ENCODE data around the gene SON. TPM values are rescaled to one million over a fixed set of nuclear protein-coding genes. Genes with fewer than 3 reads are reported as not detected.

SON gene
- total RNA-seq, 4 donors from 2014 or later = 124 to 265 (median 234) TPM

DNA sequence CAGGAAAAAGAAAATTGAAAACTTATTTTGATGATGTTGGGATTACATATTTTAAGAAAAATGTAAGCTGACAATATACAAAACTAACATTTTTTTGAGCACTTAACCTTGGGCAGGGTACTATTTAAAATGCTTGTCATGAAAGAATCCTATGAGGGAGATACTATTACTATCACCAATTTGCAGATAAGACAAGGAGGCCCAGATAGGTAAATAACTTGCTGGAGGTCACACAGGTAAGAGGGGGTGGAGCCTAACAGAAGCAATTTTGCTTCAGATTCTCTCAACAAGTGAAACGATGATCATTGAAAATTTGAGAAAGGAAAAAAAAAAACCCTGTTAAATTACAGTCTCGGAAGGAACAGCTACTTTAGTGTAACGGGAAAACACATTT lies 2.1 kb upstream of the SON start:
- Histone ChIP-seq H3K4me3 (peak overlapping the region in 3 of 4 donors; percentile 77 to 90 (median 84)), H3K4me1 (peaks cover 13 to 35% (median 19%) of the 10 kb centered on the region in 3 donors), H3K36me3 (peaks cover 0 to 38% (median 19%) of the 10 kb centered on the region in 3 donors), H3K9me3 (no peaks in the 10 kb centered on the region), H3K27ac (peak overlapping the region in 3 of 4 donors; percentile 99 to 100 (median 99)), H3K27me3 (no peaks in the 10 kb centered on the region)
- intact Hi-C loops (cut with DNase I) = no loop called here
- 42 to 44% methylated on average over 3 of the region's 3 CpGs for WGBS, 2 donors
- no peak for DNase-seq
- TF ChIP-seq POLR2A (IDR thresholded peaks at IDR 0.05) = no peak
- TF ChIP-seq, protein P1, sequence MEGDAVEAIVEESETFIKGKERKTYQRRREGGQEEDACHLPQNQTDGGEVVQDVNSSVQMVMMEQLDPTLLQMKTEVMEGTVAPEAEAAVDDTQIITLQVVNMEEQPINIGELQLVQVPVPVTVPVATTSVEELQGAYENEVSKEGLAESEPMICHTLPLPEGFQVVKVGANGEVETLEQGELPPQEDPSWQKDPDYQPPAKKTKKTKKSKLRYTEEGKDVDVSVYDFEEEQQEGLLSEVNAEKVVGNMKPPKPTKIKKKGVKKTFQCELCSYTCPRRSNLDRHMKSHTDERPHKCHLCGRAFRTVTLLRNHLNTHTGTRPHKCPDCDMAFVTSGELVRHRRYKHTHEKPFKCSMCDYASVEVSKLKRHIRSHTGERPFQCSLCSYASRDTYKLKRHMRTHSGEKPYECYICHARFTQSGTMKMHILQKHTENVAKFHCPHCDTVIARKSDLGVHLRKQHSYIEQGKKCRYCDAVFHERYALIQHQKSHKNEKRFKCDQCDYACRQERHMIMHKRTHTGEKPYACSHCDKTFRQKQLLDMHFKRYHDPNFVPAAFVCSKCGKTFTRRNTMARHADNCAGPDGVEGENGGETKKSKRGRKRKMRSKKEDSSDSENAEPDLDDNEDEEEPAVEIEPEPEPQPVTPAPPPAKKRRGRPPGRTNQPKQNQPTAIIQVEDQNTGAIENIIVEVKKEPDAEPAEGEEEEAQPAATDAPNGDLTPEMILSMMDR (IDR thresholded peaks at IDR 0.05) = no peak

DNA sequence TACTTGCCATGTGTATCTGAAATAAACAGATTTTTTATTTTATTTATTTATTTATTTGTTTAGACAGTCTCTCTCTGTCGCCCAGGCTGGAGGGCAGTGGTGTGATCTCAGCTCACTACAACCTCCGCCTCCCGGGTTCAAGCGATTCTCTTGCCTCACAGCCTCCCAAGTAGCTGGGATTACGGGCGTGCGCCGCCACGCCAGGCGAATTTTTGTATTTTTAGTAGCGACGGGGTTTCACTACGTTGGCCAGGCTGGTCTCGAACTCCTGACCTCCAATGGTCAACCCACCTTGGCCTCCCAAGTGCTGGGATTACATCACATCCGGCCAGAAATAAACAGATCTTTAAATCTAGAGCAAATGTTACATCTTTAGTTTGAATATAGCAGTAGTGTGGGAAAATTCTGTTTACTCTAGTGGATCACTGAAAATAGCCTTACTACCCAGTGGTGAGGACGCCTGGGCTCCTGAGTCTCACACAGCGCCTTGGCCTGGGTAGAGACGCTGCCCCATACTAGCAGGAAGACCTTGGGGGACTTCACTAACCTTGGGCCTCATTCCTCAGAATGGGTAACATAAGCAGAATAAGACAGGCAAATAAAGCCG lies 1.6 kb upstream of the SON start:
- peaks cover 0 to 34% (median 19%) of the 10 kb centered on the region in 3 donors for H3K36me3 ChIP-seq
- no peak for DNase-seq
- H3K4me3 ChIP-seq = peak overlapping the region; percentile 74 to 90 (median 80)
- TF ChIP-seq POLR2A (IDR thresholded peaks at IDR 0.05) = no peak
- TF ChIP-seq, protein P1 (IDR thresholded peaks at IDR 0.05) = no peak
- 37 to 45% methylated on average over 19 of the region's 19 CpGs for WGBS, 2 donors
- H3K4me1 ChIP-seq = peaks cover 16 to 40% (median 19%) of the 10 kb centered on the region in 3 donors
- H3K27ac ChIP-seq = peak overlapping the region; percentile 99 to 100 (median 99)
- intact Hi-C loops (cut with DNase I) = no loop called here
- H3K9me3 ChIP-seq = no peaks in the 10 kb centered on the region
- H3K27me3 ChIP-seq = no peaks in the 10 kb centered on the region

DNA sequence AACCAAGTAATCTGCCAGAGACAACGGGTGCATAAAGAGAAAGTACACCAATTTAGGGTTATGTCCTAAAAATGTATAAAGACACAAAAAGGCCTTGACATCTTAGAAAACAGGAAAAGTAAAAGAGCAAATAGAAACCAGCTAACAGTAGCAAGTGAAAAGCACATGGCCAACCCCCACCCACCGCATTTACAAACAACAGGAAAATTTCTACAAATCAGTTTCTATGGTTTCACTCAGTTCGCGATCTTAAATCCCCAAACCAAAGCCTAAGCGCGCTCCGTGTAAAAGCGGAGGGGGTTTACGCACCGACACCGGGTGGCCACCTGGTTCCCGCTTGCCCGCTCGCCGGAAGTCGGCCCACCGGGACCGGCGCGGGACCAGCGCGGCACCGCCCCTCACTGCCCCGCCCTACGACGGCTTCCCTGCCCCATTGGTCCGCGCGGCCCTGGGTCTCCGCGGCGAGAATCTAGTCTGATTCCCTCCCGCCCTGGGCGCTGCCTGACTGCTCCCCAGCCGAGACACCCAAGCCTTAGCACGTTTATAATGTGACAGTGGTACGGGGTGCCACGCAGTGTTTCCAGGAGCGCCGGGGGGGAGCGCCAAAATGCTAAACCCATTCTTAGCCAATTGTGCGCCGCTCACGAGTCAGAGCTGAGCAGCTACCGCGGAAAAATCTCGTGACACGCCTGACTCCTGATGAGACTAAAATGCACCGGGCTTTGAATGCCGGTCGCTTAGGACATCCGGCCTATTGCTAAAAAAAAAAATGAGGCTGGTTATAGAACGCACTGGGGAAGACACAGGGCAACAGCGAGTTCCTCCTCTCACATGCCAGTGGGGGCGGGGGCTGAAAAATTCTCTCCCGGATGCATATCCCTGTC lies 840 bp upstream of the SON start, which contains the start of gene GART:
TSS of gene GART (minus strand) at position 362 of the 884 bp plus-strand sequence. CDS start 2,802 bp downstream, outside the sequence.
- DNase-seq = peak; percentile 67

DNA sequence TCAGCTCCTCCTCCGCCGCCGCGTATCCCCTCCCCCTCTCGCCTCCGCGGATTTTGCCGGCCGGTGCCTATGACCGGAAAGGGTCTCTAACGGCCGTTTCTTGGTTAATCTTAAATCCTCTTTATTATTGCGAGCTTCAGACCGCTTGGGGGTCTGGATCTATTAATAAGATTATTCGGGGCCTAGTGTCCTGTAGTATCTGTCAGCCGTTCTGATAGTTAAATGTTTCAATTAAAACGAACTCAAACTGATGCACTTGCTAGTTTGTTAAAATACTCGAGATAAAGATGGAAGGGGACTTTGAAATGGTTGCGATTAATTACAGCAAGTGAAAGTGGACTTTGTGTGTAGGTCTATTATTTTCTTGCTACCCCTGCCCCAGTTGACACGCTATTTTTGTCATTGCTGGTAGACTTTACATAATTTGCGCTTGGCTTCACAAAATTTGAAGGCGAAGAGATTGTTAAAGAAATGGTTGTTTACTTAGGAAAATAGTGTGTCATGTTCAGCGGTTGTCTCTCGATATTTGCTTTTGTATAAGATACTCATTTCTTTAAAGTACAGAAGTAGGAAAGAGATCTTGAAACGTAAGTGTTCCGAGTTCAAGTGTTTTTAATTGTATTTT lies 779 bp downstream of the SON start:
- intact Hi-C loops (cut with DNase I) = no loop called here
- TF ChIP-seq POLR2A (IDR thresholded peaks at IDR 0.05) = no peak

More for the DNA sequence above, 840 bp upstream of the SON start, which contains the start of gene GART:
- intact Hi-C loops (cut with DNase I) = no loop called here
- H3K9me3 ChIP-seq = no peaks in the 10 kb centered on the region
- H3K27ac ChIP-seq = peak within 1 kb of the TSS; percentile 99 to 100 (median 99)
- H3K27me3 ChIP-seq = no peaks in the 10 kb centered on the region
- H3K4me1 ChIP-seq = peaks cover 16 to 48% (median 19%) of the 10 kb centered on the region in 3 donors
- H3K36me3 ChIP-seq = peaks cover 0 to 34% (median 24%) of the 10 kb centered on the region in 3 donors
- 0 to 1% methylated on average over 9 to 30 of the region's 56 CpGs for WGBS, 2 donors
- peak within 1 kb of the TSS; percentile 74 to 90 (median 80) for H3K4me3 ChIP-seq
- TF ChIP-seq POLR2A (IDR thresholded peaks at IDR 0.05) = peak in 2 of 4 donors; percentile 74 to 80
- TF ChIP-seq, protein P1 (IDR thresholded peaks at IDR 0.05) = no peak

DNA sequence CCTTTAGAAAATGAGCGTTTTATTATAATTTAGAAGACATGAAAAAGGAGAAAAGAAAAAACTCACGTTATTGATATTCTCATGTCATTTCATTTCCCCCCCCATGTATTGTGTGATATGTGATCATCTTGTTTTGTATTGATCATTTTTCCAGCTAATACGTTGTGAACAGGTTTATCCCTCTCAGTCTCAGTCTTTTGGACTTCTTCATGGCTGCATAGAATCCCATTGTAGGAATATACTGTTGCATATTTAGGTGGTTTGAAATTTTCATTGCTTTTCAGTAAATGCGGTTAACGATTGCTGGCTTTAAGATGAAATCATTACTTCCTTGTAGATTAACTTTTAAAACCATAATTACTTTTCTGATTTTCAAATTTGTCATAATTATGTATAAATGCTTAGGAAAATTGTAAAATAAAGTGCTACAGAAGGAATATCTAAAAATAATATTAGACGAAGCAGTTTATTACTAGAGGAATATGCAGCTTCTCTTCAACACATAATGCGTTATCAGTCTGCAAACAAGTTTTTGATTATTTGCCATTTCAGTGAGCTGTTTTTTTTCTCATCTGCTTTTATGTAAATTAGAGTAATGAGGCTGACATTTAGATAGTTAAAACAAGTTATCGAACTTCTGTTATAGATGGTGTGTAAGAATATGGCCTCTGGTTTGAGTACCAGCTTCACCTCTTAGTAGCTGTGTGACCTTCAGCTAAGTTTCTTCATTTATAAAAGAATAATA lies 1.8 kb downstream of the SON start:
- DNase-seq = no peak
- H3K36me3 ChIP-seq = peaks cover 0 to 35% (median 15%) of the 10 kb centered on the region in 3 donors
- H3K27me3 ChIP-seq = no peaks in the 10 kb centered on the region
- no peaks in the 10 kb centered on the region for H3K9me3 ChIP-seq
- no peak for TF ChIP-seq POLR2A (IDR thresholded peaks at IDR 0.05)
- TF ChIP-seq, protein P1 (IDR thresholded peaks at IDR 0.05) = no peak
- peak overlapping the region; percentile 74 to 90 (median 80) for H3K4me3 ChIP-seq
- intact Hi-C loops (cut with DNase I) = no loop called here
- 3 to 7% methylated on average over 8 of the region's 8 CpGs for WGBS, 2 donors
- peaks cover 16 to 57% (median 19%) of the 10 kb centered on the region in 3 donors for H3K4me1 ChIP-seq
- peak overlapping the region in 2 of 4 donors; percentile 99 to 100 for H3K27ac ChIP-seq

More for the DNA sequence above, 779 bp downstream of the SON start:
- DNase-seq = no peak
- Histone ChIP-seq H3K4me1 (peaks cover 16 to 55% (median 19%) of the 10 kb centered on the region in 3 donors), H3K4me3 (peak overlapping the region; percentile 74 to 90 (median 80)), H3K27me3 (no peaks in the 10 kb centered on the region), H3K9me3 (no peaks in the 10 kb centered on the region), H3K36me3 (peaks cover 0 to 34% (median 9%) of the 10 kb centered on the region in 3 donors), H3K27ac (peak overlapping the region; percentile 99 to 100 (median 99))
- 1% methylated on average over 26 of the region's 26 CpGs for WGBS, 2 donors
